K562 (cell line): ENCODE measurements around the gene NDOR1. TPM values are rescaled to one million over a fixed set of nuclear protein-coding genes. Genes with fewer than 3 reads are reported as not detected.

Experiments
- ATAC-seq: fragments of 200-7000 bp; cut with Tn5 transposase; 3 replicates; pipeline ENCODE4 v1.9.1; 2020; ENCODE audit warnings: moderate library complexity
- BruUV-seq: library from RNA; stranded (reverse); fragments of 400-500 nt; replicated peaks from 2 replicates; lab custom pipeline; 2021; lab: Mats Ljungman, UMichigan
- CTCF ChIA-PET: fragments of 300-600 bp; formaldehyde crosslinking; extraction: SDS; loops from one replicate; lab custom pipeline; 2021; ENCODE audit warnings: low intra/inter-chr PET ratio; lab: Yijun Ruan, JAX
- POLR2A ChIA-PET: fragments of 300-600, 350-650 bp; sonication (Branson Sonifier 250); formaldehyde crosslinking; extraction: SDS; loops from one replicate; lab custom pipeline; 2021; ENCODE audit warnings: antibody characterized with exemption, inconsistent platforms; lab: Yijun Ruan, JAX
- DNase-seq, 4 experiments: peaks; one replicate each; pipeline versions ENCODE4 v3.0.0 to v3.0.0-alpha.2; 2011 to 2018; ENCODE audit warnings: low spot score in 3 of 4, mixed read lengths in 3 of 4; ENCODE audit errors: extremely low read depth in 1 of 4
- FAIRE-seq: peaks from 2 replicates; lab custom pipeline; 2011; peaks lifted over from hg19 to GRCh38; lab: Jason Lieb, UNC
- H2AFZ ChIP-seq: 2 replicates; pipeline ENCODE4 v1.6.0; 2011; ENCODE audit warnings: low read depth, low read length, control low read depth, inconsistent platforms
- H3K27ac ChIP-seq: fragments of 200-600 bp; 3 replicates; pipeline ENCODE4 v1.8.0; 2011; ENCODE audit warnings: low read depth, mild to moderate bottlenecking, control low read depth, inconsistent platforms, low read length, moderate library complexity, mixed read lengths; ENCODE audit errors: extremely low read depth
- H3K27me3 ChIP-seq, 2 experiments: fragments of 300-600 bp in 1 of 2; 2 replicates in 1 of 2; 3 replicates in 1 of 2; pipeline versions ENCODE4 v1.6.0 to v1.8.0; 2011; ENCODE audit warnings: inconsistent platforms in 2 of 2, low read length in 2 of 2, mild to moderate bottlenecking in 1 of 2, mixed read lengths in 1 of 2, moderate library complexity in 1 of 2; ENCODE audit not compliant: control insufficient read depth in 2 of 2, insufficient read depth in 2 of 2
- H3K36me3 ChIP-seq: fragments of 300-600 bp; 3 replicates; pipeline ENCODE4 v1.8.0; 2011; ENCODE audit warnings: mild to moderate bottlenecking, low read length, inconsistent platforms; ENCODE audit not compliant: control insufficient read depth, insufficient read depth
- H3K4me1 ChIP-seq, 2 experiments: fragments of 200-600 bp in 1 of 2; replicated peaks in 1 of 2; 2 replicates in 1 of 2; 3 replicates in 1 of 2; pipeline versions ENCODE4 v1.5.1 to v1.8.0; 2011; ENCODE audit warnings: inconsistent platforms in 2 of 2, low read length in 2 of 2, mild to moderate bottlenecking in 1 of 2, mixed read lengths in 1 of 2, moderate library complexity in 1 of 2; ENCODE audit not compliant: control insufficient read depth in 2 of 2, insufficient read depth in 2 of 2
- H3K4me2 ChIP-seq: 2 replicates; pipeline ENCODE4 v1.6.1; 2011; ENCODE audit warnings: low read length, control low read depth, inconsistent platforms, mixed read lengths; ENCODE audit not compliant: insufficient read depth
- H3K4me3 ChIP-seq: fragments of 200-600 bp; sonication (generic), shearing (Covaris generic); 2 replicates; pipeline ENCODE4 v1.5.1; 2016; ENCODE audit warnings: control low read depth, inconsistent platforms
- H3K79me2 ChIP-seq: fragments of 200-600 bp; 3 replicates; pipeline ENCODE4 v1.8.0; 2011; ENCODE audit warnings: low read length, inconsistent platforms; ENCODE audit not compliant: control insufficient read depth, insufficient read depth
- H3K9ac ChIP-seq, 2 experiments: 2 replicates each; pipeline versions ENCODE4 v1.6.0 to v1.6.1; 2011; ENCODE audit warnings: low read depth in 2 of 2, low read length in 2 of 2, control low read depth in 1 of 2, inconsistent platforms in 1 of 2, mild to moderate bottlenecking in 1 of 2, mixed read lengths in 1 of 2; ENCODE audit not compliant: insufficient read depth in 1 of 2
- H3K9me1 ChIP-seq: one replicate; pipeline ENCODE4 v1.6.0; 2011; ENCODE audit warnings: inconsistent platforms, mild to moderate bottlenecking, low read length, moderate library complexity; ENCODE audit not compliant: control insufficient read depth, insufficient read depth
- H3K9me3 ChIP-seq: replicated peaks from 2 replicates; pipeline ENCODE4 v1.5.1; 2011; ENCODE audit warnings: low read depth, low read length, inconsistent platforms; ENCODE audit not compliant: control insufficient read depth, insufficient read depth
- H4K20me1 ChIP-seq: replicated peaks from 2 replicates; pipeline ENCODE4 v1.6.1; 2011; ENCODE audit warnings: low read length, inconsistent platforms, mixed read lengths; ENCODE audit not compliant: control insufficient read depth, insufficient read depth
- BCOR ChIP-seq: fragments of 450-650 bp; IDR thresholded peaks from 2 replicates; pipeline ENCODE4 v1.6.1; 2016
- BHLHE40 ChIP-seq: IDR thresholded peaks from 2 replicates; pipeline ENCODE4 v1.6.1; 2011; ENCODE audit warnings: low read length, improper control_type of control experiment
- DPF2 ChIP-seq: fragments of 450-650 bp; IDR thresholded peaks from 2 replicates; pipeline ENCODE4 v1.6.1; 2016
- E2F3 ChIP-seq: fragments of 250-450 bp; sonication (Bioruptor Pico); IDR thresholded peaks from 2 replicates; pipeline ENCODE4 v1.4.0; 2020; ENCODE audit warnings: mild to moderate bottlenecking
- EP300 ChIP-seq: IDR thresholded peaks from 2 replicates; pipeline ENCODE4 v1.6.1; 2012; ENCODE audit warnings: low read length, improper control_type of control experiment
- FOXK1 ChIP-seq: sonication (generic); formaldehyde crosslinking; IDR thresholded peaks from 2 replicates; pipeline ENCODE4 v1.8.0; 2022; ENCODE audit warnings: missing genetic modification reagents, mild to moderate bottlenecking, borderline replicate concordance
- HDAC2 ChIP-seq: fragments of 450-650 bp; IDR thresholded peaks from 2 replicates; pipeline ENCODE4 v1.6.1; 2016; ENCODE audit warnings: mild to moderate bottlenecking
- MECOM ChIP-seq: fragments of 250-450 bp; sonication (Bioruptor Pico); IDR thresholded peaks from 2 replicates; pipeline ENCODE4 v1.8.0; 2022; ENCODE audit warnings: inconsistent platforms
- PBX2 ChIP-seq, 2 experiments: IDR thresholded peaks in 1 of 2; conservative IDR thresholded peaks in 1 of 2; 2 replicates each; pipeline ENCODE4 v1.6.1; 2016; ENCODE audit warnings: low read depth in 2 of 2, mild to moderate bottlenecking in 1 of 2, missing compliant biosample characterization in 1 of 2, missing genetic modification characterization in 1 of 2, moderate library complexity in 1 of 2
- PHTF2 ChIP-seq: fragments of 250-450 bp; sonication (Bioruptor Pico); IDR thresholded peaks from 2 replicates; pipeline ENCODE4 v1.5.0; 2021; ENCODE audit warnings: mild to moderate bottlenecking
- POLR2AphosphoS5 ChIP-seq: IDR thresholded peaks from 2 replicates; pipeline ENCODE4 v1.6.1; 2011; ENCODE audit warnings: mild to moderate bottlenecking, low read depth, low read length, moderate library complexity; ENCODE audit not compliant: control insufficient read depth, insufficient read depth
- SLC30A9 ChIP-seq: fragments of 250-450 bp; sonication (Bioruptor Pico); IDR thresholded peaks from 2 replicates; pipeline ENCODE4 v1.8.0; 2022; ENCODE audit warnings: mild to moderate bottlenecking, moderate library complexity
- TEAD4 ChIP-seq, 2 experiments: sonication (generic) in 1 of 2; formaldehyde crosslinking in 1 of 2; IDR thresholded peaks; 2 replicates each; pipeline versions ENCODE4 v1.6.1 to v1.8.0; 2012 to 2022; ENCODE audit warnings: borderline replicate concordance in 1 of 2, inconsistent platforms in 1 of 2, low read length in 1 of 2, mild to moderate bottlenecking in 1 of 2, missing genetic modification reagents in 1 of 2
- USF2 ChIP-seq: sonication (generic); formaldehyde crosslinking; IDR thresholded peaks from 2 replicates; pipeline ENCODE4 v1.5.0; 2020; ENCODE audit warnings: missing genetic modification reagents
- ZNF263 ChIP-seq: sonication (generic); formaldehyde crosslinking; IDR thresholded peaks from 2 replicates; pipeline ENCODE4 v1.8.0; 2022; ENCODE audit warnings: mild to moderate bottlenecking, missing genetic modification reagents, borderline replicate concordance
- ZNF311 ChIP-seq: fragments of 250-450 bp; sonication (Bioruptor Pico); IDR thresholded peaks from 2 replicates; pipeline ENCODE4 v1.4.0; 2020; ENCODE audit warnings: mild to moderate bottlenecking, moderate library complexity
- WGBS: fragments of 100-300 bp; shearing (Covaris generic); methylation state at CpG from one replicate; pipeline ENCODE4 v1.1.6; 2016; ENCODE audit warnings: low coverage, mixed read lengths; ENCODE audit not compliant: insufficient coverage; ENCODE audit errors: missing lambda C conversion rate; 5-methylcytosine and 5-hydroxymethylcytosine counted together
- in situ Hi-C: fragments of 300-500 bp; cut with MboI; formaldehyde crosslinking; loops from 4 replicates; pipeline ENCODE4 v1.15.0; 2018; ENCODE audit warnings: inconsistent platforms, mixed read lengths
- intact Hi-C: fragments of 100-400 bp; cut with micrococcal nuclease; formaldehyde crosslinking; loops from 2 replicates; pipeline ENCODE4 v1.14.2; 2022
- polyA plus RNA-seq, 8 experiments: library from polyadenylated mRNA; depleted of rRNA in 4 of 8; stranded (reverse) in 5 of 8; unstranded in 3 of 8; fragments of >200 nt; fragmentation: Nextera tagmentation in 2 of 8; fragmentation: Illumina TruSeq in 1 of 8; extraction: Ambion mirVana in 2 of 8; extraction: Trizol in 1 of 8; gene quantifications; 2 replicates each; pipeline versions ENCODE4 v1.2.1 to v1.2.3, GENCODE V29; 2011 to 2014; ENCODE audit warnings: inconsistent platforms in 1 of 8, missing spikeins in 1 of 8
- total RNA-seq, 7 experiments: library from RNA; depleted of rRNA in 6 of 7; stranded (reverse); fragments of >200 nt in 6 of 7; fragmentation: Illumina TruSeq in 2 of 7; extraction: Trizol in 2 of 7; gene quantifications; 2 replicates each; pipeline versions ENCODE4 v1.2.1 to v1.2.3, GENCODE V29; 2011 to 2021; ENCODE audit warnings: low replicate concordance in 1 of 7
- TF ChIP-seq, protein P1 (sequence below): sonication (generic); formaldehyde crosslinking; IDR thresholded peaks from 2 replicates; pipeline ENCODE4 v1.9.0; 2022; ENCODE audit warnings: mild to moderate bottlenecking, missing genetic modification reagents

The NDOR1 gene
- total and polyA plus RNA-seq, 9 of the 15 experiments (the other 6 are each of a cell fraction or from before 2014, with no cell fraction given): 0.06 to 36.9 (median 6.9) TPM

DNA sequence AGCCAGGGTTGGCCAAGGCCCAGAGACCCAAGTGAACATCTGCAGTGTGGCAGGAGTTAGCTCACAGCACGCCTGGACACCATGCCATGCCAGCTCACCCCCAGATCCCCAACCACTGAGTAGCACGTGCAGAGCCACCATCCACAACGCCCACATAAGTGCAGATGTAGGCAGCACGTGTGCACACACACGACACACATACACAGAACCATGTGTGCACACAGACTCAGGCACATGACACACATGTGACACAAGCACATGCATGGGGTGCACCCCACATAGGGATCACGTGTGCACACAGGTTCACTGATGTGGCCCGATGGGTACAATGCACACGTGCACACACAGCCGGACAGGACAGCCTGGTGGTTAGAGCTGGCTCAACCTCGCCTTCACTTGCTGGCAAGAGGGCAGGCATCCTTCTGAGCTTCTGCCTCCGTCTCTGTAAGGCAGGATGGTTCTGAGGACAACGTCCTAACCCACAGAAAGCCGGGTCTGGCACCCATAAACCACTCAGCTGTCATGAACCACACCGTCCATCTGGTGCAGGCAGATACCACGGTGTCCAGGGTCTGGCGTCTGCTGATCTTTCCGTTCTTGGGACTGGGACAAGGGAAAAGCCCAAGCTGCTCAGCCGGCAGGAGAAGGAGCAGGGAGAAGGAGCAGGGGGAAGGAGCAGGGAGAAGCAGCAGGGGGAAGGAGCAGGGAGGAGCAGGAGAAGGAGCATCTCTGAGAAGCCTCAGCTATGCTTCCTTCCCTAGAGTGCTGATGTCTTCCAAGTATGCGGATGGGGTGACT, 47.7 kb upstream of the NDOR1 start:
- 0 out of 2 replicates have a peak, but pooled peaks cover 8% of the 10 kb centered on the region for H4K20me1 ChIP-seq
- no peak overlapping the region; the same call in 2 of the 3 replicates for H3K27ac ChIP-seq
- peak; percentile 13; the same call in 2 of the 3 replicates for ATAC-seq
- H3K9ac ChIP-seq: peak overlapping the region in 1 of 2 experiments; percentile 57; a peak in 2 of 4 replicates
- FAIRE-seq: peak; percentile 85
- no TSS peak for BruUV-seq
- H3K27me3 ChIP-seq: no peaks in the 10 kb centered on the region; a peak in 1 of 5 replicates
- H2AFZ ChIP-seq: peak overlapping the region; percentile 49
- no peaks in the 10 kb centered on the region; the same call in 1 of the 2 replicates for H3K9me3 ChIP-seq
- no peaks in the 10 kb centered on the region for H3K79me2 ChIP-seq
- in situ Hi-C loops (no loop called here), intact Hi-C loops (no loop called here)
- 15% methylated on average over 18 of the region's 19 CpGs for WGBS
- peak in 3 of 4 experiments; percentile 47 to 62 (median 54) for DNase-seq
- no peaks in the 10 kb centered on the region for H3K36me3 ChIP-seq
- CTCF ChIA-PET: no interaction called here
- no peaks in the 10 kb centered on the region for H3K9me1 ChIP-seq
- H3K4me1 ChIP-seq: peaks cover 18 to 69% of the 10 kb centered on the region in 2 experiments; a peak in 4 of 5 replicates
- peak overlapping the region; percentile 58; the same call in 1 of the 2 replicates for H3K4me2 ChIP-seq
- POLR2A ChIA-PET: interaction anchor here (0.7 to 1.4 kb wide), 4 partner anchors 8 to 83 kb away, joined by 3 to 5 read pairs (median 3); partner anchors contain the start of gene TUBB4B
- H3K4me3 ChIP-seq: no peak overlapping the region
- TF ChIP-seq E2F3 (CRISPR knock-in tag) (no peak), BHLHE40 (peak; percentile 70), TEAD4 (IDR thresholded peaks at IDR 0.05; ENCODE audit: low read length) (peak; percentile 73), TEAD4 (CRISPR knock-in tag; IDR thresholded peaks at IDR 0.05; ENCODE audit: borderline replicate concordance) (no peak), PHTF2 (CRISPR knock-in tag) (no peak), HDAC2 (no peak), MECOM (CRISPR knock-in tag) (no peak), SLC30A9 (no peak), FOXK1 (CRISPR knock-in tag) (no peak), DPF2 (peak; percentile 41; the same call in 1 of the 2 replicates), PBX2 (CRISPR knock-in tag; IDR thresholded peaks at IDR 0.05; ENCODE audit: low read depth) (no peak), PBX2 (tag; conservative IDR thresholded peaks at IDR 0.05; ENCODE audit: low read depth) (0 out of 2 replicates have a peak, but pooled peaks have one; percentile 41), ZNF311 (CRISPR knock-in tag) (no peak), BCOR (peak; percentile 44; the same call in 1 of the 2 replicates), EP300 (peak; percentile 13; the same call in 1 of the 2 replicates), ZNF263 (CRISPR knock-in tag) (peak; percentile 67), POLR2AphosphoS5 (peak; percentile 38; the same call in 1 of the 2 replicates), USF2 (CRISPR knock-in tag) (peak; percentile 47)
- TF ChIP-seq, protein P1, sequence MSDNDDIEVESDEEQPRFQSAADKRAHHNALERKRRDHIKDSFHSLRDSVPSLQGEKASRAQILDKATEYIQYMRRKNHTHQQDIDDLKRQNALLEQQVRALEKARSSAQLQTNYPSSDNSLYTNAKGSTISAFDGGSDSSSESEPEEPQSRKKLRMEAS (CRISPR knock-in tag): peak; percentile 96
